Activated CD8-positive, alpha-beta T cell treated with anti-CD3 and anti-CD28 coated beads for 36 hours (primary cell): ENCODE data around the gene MIER1. TPM values are rescaled to one million over a fixed set of nuclear protein-coding genes. Genes with fewer than 3 reads are reported as not detected.

Experiments
- ATAC-seq: fragments of 200-7000 bp; cut with Tn5 transposase; one replicate; pipeline ENCODE4 v1.10.0; 2021; ENCODE audit warnings: mild to moderate bottlenecking, moderate library complexity
- CTCF ChIA-PET: fragments of 350-600 bp; sonication (Branson Sonifier 250); formaldehyde crosslinking; loops from one replicate; lab custom pipeline; 2021; ENCODE audit warnings: antibody characterized with exemption; lab: Charles Lee
- POLR2A ChIA-PET: fragments of 350-600 bp; sonication (Branson Sonifier 250); formaldehyde crosslinking; loops from one replicate; lab custom pipeline; 2021; ENCODE audit warnings: antibody characterized with exemption; lab: Charles Lee
- DNase-seq: peaks from one replicate; pipeline ENCODE4 v3.0.0-alpha.2; 2020
- H3K27ac Mint-ChIP-seq: one replicate; pipeline ENCODE4 v1.8.0; 2021; ENCODE audit warnings: mild to moderate bottlenecking, mixed read lengths
- H3K27me3 Mint-ChIP-seq: one replicate; pipeline ENCODE4 v1.8.0; 2021; ENCODE audit warnings: mixed read lengths
- H3K36me3 Mint-ChIP-seq: one replicate; pipeline ENCODE4 v1.8.0; 2021; ENCODE audit warnings: low read depth, mixed read lengths
- H3K4me1 Mint-ChIP-seq: one replicate; pipeline ENCODE4 v1.8.0; 2021; ENCODE audit warnings: low read depth, mixed read lengths
- H3K4me3 Mint-ChIP-seq: one replicate; pipeline ENCODE4 v1.8.0; 2021; ENCODE audit warnings: mild to moderate bottlenecking, moderate library complexity, mixed read lengths
- H3K9me3 Mint-ChIP-seq: one replicate; pipeline ENCODE4 v1.8.0; 2021; ENCODE audit warnings: mixed read lengths
- CTCF ChIP-seq: fragments of 200-600 bp; IDR thresholded peaks from one replicate; pipeline ENCODE4 v1.8.0; 2022; ENCODE audit warnings: antibody characterized with exemption, mild to moderate bottlenecking
- intact Hi-C: fragments of 100-400 bp; cut with micrococcal nuclease; formaldehyde crosslinking; loops from one replicate; pipeline ENCODE4 v1.10.0; 2022
- total RNA-seq, 2 experiments: library from RNA; stranded (reverse); gene quantifications; one replicate each; pipeline ENCODE4 v1.2.3, GENCODE V29; 2021

MIER1 gene
- total RNA-seq, 2 experiments from 2014 or later: 39.8 to 41.8 TPM

- no peak for TF ChIP-seq CTCF
- H3K9me3 Mint-ChIP-seq: no peaks in the 10 kb centered on the region
- ATAC-seq (peak; percentile 0), DNase-seq (no peak)
- intact Hi-C loops: loop anchor here (5.0 kb wide), 1 partner anchor 158 kb away; no protein-coding TSS in a partner anchor
- ChIA-PET POLR2A (interaction anchor here (0.8 to 1.4 kb wide), 3 partner anchors 27 to 759 kb away, joined by 3 to 4 read pairs (median 3); no protein-coding TSS in a partner anchor), CTCF (interaction anchor here (1.4 to 2.2 kb wide), 3 partner anchors 10 to 224 kb away, joined by 3 to 7 read pairs (median 6); no protein-coding TSS in a partner anchor)
- H3K4me1 Mint-ChIP-seq: peaks cover 47% of the 10 kb centered on the region
- peak overlapping the region; percentile 92 for H3K4me3 Mint-ChIP-seq
- no peaks in the 10 kb centered on the region for H3K27me3 Mint-ChIP-seq
- peak overlapping the region; percentile 97 for H3K27ac Mint-ChIP-seq
- H3K36me3 Mint-ChIP-seq: peaks cover 11% of the 10 kb centered on the region
These were observed 744 bp downstream of the MIER1 start for GRCh38 chr1:66925558-66925910.

DNA sequence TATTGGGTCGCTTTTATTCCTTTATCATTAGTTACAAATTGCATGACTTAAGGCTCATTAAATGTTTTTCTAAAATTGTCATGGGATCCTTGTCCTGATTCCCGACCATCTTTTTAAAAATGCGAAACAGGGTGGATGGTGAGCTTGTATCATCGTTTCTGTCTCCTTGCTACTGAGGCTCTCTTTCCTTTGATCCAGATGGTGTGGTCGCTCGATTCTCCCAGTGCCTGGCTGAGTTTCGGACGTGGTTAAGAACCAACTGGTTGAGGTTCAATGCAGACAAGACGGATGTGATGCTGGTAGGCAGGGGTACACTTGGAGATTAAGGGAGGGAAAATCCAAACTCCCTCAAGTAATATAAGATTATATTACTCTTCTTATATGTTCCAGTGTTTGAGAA, 1.2 kb downstream of the MIER1 start:
- Mint-ChIP-seq H3K9me3 (no peaks in the 10 kb centered on the region), H3K36me3 (peaks cover 14% of the 10 kb centered on the region), H3K4me1 (peaks cover 47% of the 10 kb centered on the region), H3K27me3 (no peaks in the 10 kb centered on the region), H3K4me3 (peak overlapping the region; percentile 92), H3K27ac (peak overlapping the region; percentile 97)
- intact Hi-C loops: loop anchor here (5.0 kb wide), 1 partner anchor 159 kb away; no protein-coding TSS in a partner anchor
- no peak for TF ChIP-seq CTCF
- ChIA-PET CTCF (interaction anchor here (1.4 to 2.2 kb wide), 4 partner anchors 9 to 223 kb away, joined by 3 to 7 read pairs (median 4); no protein-coding TSS in a partner anchor), POLR2A (interaction anchor here (0.8 to 1.2 kb wide), 2 partner anchors 41 to 759 kb away, joined by 3 read pairs; no protein-coding TSS in a partner anchor)
- ATAC-seq (no peak), DNase-seq (no peak)

DNA sequence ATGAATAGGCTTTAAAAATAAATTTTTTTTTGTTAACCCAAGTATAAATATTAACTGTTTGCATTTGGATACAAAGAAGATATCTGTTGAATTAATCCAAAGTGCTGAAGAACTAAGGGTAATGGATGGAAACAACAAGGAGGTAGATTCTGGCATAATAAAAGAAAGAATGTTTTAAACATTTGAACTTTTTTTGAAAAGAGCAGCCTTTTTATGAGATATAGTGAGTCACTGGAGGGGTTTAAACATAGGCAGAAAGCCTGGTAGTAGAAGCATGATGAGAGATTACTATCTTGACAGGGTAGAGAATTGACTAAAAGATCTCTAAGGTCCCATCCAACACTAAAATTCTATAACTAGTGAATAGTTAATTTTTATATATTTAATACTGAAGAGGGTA, 2.7 kb downstream of the MIER1 start:
- no peak for ATAC-seq
- H3K9me3 Mint-ChIP-seq: no peaks in the 10 kb centered on the region
- H3K36me3 Mint-ChIP-seq: peaks cover 23% of the 10 kb centered on the region
- no peak overlapping the region for H3K4me3 Mint-ChIP-seq
- H3K4me1 Mint-ChIP-seq: peaks cover 47% of the 10 kb centered on the region
- POLR2A ChIA-PET: no interaction called here
- TF ChIP-seq CTCF: no peak
- H3K27me3 Mint-ChIP-seq: no peaks in the 10 kb centered on the region
- CTCF ChIA-PET: interaction anchor here (1.0 to 1.6 kb wide), 2 partner anchors 8 to 68 kb away, joined by 3 read pairs; no protein-coding TSS in a partner anchor
- no peak overlapping the region for H3K27ac Mint-ChIP-seq
- intact Hi-C loops: loop anchor here (5.0 kb wide), 1 partner anchor 160 kb away; no protein-coding TSS in a partner anchor
- no peak for DNase-seq

- H3K4me3 Mint-ChIP-seq: peak overlapping the region; percentile 97
- peak overlapping the region; percentile 92 for H3K27ac Mint-ChIP-seq
- peaks cover 48% of the 10 kb centered on the region for H3K4me1 Mint-ChIP-seq
- no peak for TF ChIP-seq CTCF
- peak; percentile 27 for DNase-seq
- no peaks in the 10 kb centered on the region for H3K9me3 Mint-ChIP-seq
- peaks cover 27% of the 10 kb centered on the region for H3K36me3 Mint-ChIP-seq
- no peaks in the 10 kb centered on the region for H3K27me3 Mint-ChIP-seq
- intact Hi-C loops: loop anchor here (5.0 kb wide), 1 partner anchor 162 kb away; no protein-coding TSS in a partner anchor
- ChIA-PET POLR2A (interaction anchor here (0.7 to 1.3 kb wide), 3 partner anchors 26 to 503 kb away, joined by 3 read pairs; no protein-coding TSS in a partner anchor), CTCF (interaction anchor here (1.5 kb wide), 1 partner anchor 166 kb away, joined by 3 read pairs; no protein-coding TSS in a partner anchor)
- ATAC-seq: no peak
These were observed 4.4 kb downstream of the MIER1 start for GRCh38 chr1:66929146-66929688.

DNA sequence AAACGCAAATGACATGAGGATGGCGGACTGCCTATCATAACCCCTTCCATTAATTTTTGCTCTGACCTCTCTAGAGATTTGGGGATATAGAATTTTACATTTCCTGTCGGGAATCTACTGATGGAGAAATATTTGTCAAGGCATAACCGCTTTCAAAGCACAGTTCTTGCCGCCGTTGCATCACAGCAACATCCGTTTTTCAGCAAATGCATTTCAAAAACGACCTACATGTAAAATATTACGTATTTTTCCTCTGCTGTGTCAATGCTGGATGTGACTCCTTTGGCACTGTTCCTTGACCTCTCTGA, 4.9 kb downstream of the MIER1 start:
- Mint-ChIP-seq H3K4me3 (peak overlapping the region; percentile 97), H3K27me3 (no peaks in the 10 kb centered on the region), H3K4me1 (peaks cover 48% of the 10 kb centered on the region), H3K27ac (peak overlapping the region; percentile 92), H3K36me3 (peaks cover 27% of the 10 kb centered on the region), H3K9me3 (no peaks in the 10 kb centered on the region)
- TF ChIP-seq CTCF: no peak
- ChIA-PET CTCF (interaction anchor here (0.6 to 1.5 kb wide), 2 partner anchors 167 to 283 kb away, joined by 3 read pairs; no protein-coding TSS in a partner anchor), POLR2A (interaction anchor here (0.7 to 1.3 kb wide), 4 partner anchors 21 to 502 kb away, joined by 3 read pairs; no protein-coding TSS in a partner anchor)
- intact Hi-C loops: loop anchor here (5.0 kb wide), 1 partner anchor 162 kb away; no protein-coding TSS in a partner anchor
- no peak for DNase-seq
- ATAC-seq: no peak
